HG02571 (cell line): Measurements from ENCODE around the gene DMBT1.

Experiments used
- ATAC-seq: cut with Tn5 transposase; IDR thresholded peaks from one replicate; pipeline ENCODE4 v1.9.1; 2021; ENCODE audit warnings: mild to moderate bottlenecking, moderate library complexity; ENCODE audit not compliant: unreplicated experiment

The DMBT1 gene

DNA sequence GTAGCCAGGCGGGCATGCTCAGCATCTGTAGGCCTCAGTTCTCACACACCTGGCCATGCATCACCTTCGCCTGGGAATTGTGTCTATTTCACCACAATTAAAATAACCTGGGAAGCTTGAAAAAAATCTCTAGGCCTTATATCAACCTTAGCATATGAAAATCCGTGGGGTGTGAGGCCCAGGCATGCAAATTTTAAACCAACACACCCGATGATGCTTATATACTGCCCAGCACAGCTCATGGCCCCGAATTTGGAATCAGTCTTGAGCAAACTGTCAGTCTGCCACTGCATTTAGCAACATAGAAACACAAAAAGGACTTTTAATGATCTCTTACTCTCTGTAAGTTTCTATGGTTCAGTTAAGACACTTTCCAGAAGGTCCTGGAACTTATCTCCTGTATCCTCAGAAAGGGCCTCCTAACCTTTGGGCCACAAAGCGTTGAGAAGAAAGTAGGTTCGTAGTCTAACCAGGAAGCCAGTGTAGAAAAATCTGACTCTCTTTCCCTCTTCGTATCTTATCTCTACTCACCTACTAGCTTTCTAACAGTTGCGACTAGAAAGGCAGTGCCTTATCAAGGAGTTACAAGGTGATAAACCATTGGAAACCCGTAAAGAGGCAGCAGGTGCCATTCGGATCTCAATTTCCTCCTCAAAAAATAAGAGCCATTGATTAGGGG, 12.0 kb upstream of the DMBT1 start:
- no peak for ATAC-seq

DNA sequence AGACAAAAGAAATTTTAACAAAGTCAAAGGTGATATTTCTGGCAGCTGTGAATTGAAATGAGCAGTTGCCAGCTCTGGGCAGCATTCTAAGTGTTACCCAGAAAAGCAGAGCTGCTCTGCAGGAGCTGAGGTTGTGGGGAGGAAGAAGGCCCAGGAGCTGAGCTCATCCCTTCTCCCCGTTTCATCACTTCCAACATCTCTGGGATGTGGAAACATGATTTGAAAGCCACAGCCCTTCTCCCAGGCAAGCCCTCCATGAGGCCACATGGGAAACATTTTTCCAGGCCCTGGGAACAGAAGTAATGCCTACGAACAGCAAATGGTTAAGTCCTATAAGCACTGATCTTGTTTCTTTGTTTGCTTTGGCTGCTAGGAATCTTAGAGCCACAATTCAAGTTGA, 10.9 kb upstream of the DMBT1 start:
- no peak for ATAC-seq

DNA sequence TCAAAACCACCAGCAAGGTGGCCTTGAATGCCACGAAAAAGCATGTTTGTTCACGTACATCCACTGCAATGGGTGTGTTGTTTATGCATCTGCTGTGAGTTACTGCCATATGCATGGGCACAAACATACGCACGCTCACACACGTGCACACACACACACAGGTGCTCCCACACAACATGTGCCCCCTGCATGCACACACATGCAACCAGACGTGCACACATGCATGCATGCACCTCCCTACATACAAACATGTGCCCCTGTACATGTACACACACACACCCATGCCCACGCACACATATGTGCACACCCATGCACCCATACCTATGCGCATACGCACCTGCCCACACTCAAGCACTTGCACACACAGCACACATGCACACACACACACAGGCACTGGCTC, 10.1 kb upstream of the DMBT1 start:
- no peak for ATAC-seq

DNA sequence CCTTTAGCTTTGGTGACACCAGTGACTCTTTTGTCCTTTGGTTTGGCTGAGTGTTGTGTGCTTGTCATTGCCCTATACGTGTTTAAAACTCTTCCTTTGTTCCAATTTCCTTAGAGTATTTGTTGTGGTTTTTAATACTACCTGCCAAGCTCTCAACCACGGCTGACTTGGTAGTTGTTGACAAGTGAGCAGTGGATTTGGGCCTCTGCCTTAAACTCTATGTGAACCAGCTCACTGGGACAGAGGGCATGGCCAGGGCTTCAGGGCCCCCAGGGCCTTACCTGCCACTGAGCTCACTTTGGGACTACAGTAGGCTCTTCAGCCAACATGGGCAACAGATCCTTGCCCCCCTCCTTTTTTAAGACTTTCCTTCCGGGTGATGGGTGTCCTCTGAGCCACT, 9.6 kb upstream of the DMBT1 start:
- no peak for ATAC-seq

DNA sequence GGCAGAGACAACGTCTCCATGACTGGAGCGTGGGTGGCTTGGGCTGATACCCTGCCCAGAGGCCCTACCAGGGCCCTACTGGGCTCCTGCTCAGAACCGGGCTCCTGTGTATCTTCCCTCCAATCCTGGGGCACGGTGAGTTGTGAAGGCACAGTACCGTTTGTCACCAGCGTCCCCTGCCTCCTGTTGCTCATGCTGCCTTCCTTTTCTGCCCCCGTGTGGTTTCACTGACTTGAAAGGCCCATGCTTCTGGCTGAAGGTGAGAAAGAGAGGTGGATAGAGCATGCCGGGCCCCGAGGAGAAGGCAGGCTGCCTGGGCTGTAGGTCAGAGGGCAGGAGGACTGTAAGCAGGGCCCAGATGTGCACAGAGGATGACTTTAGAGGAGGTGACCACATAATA, 9.1 kb upstream of the DMBT1 start:
- ATAC-seq = no peak

DNA sequence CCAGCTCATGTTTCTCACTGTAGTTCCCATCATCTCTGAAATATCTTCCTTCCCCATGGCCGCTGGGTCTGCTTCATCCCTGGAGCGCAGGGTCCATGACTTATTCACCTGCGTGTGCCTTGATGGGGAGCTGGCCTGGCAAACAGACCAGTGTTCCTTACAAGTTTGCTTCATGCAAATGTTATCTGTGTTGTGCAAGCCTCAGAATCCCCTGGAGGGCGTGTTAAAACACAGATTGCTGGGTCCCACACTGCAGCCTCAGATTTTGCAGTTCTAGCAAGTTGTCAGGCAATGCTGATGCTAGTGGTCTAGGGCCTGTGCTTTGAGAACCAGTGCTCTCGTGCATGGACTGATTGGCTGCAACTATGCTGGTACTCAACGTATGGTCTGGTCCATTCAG, 7.2 kb upstream of the DMBT1 start:
- no peak for ATAC-seq

DNA sequence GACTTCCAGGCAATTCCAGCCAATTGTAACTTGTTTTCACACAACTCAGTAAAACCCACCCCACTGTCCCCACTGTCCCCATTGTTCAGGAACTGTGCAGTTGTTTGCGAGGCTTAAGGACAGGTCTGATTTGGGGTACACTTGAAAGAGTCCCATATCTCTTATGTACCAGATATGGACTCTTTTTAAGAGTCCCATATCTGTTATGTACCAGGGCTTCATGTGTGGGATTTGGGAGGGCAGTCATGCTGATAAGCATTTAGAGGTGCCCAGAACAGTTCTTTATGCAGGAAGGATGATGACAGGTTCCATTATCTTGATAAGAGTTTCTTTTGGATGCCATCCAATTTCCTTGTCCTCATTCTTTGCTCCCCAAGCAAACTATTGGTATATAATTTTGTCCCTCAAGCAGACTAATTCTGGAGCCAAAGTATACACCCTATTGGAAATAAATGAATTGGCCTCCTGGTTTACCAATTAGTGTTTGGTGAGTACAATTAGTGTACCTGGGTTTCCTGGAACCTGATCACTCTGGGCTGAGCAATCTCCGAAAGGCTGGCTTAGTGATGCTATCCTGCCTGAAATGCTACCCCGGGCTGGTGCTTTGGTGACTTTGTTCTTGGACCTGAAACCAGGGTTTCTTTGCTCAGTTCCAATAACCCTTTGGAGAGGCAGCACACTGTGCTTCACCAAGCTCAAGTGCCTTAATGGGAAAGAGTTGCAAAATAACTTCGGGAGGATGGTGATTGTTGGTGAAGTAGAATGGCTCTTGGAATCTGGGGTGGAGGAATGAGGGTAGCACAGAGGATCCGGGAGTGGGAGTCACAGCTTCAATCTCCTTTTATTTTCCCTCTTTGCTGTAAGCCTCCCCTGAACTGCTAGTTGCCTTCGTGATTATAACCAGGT, 6.2 kb upstream of the DMBT1 start:
- no peak for ATAC-seq

DNA sequence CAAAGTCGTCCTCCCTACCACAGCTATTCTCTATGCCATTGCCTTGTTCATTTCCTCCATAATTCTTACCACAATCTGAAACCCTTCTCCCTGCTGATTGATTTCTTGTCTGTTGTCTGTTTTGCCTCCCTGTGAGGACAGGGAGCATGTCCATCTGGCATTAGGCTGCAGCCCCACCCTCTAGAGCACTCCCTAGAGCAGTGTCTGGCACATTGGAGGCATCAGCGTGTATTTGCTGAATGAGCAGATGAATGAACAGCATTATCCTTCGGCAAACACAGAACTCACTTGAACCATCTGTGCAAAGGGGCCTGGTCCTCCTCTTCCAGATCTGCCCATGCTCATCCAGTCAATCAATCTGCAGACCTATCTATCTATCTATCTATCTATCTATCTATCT, 5.1 kb upstream of the DMBT1 start:
- ATAC-seq = no peak

DNA sequence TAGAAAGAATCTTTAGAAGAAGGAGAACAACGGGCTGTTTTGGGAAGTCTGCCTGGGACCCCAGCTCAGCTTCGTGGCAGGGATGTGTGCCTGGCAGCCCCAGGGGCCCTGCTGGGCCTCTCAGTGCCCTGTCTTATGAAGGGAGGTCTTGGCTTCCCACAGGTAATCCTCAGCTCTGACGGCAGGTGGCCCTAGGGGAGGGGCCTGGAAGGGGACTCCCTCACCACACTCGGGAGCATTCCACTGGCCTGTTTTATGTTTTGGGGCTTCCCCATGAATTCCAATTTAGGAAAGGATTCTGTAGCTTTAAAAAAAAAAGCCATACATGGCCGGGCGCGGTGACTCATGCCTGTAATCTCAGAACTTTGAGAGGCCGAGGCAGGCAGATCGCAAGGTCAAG, 3.0 kb upstream of the DMBT1 start:
- no peak for ATAC-seq

DNA sequence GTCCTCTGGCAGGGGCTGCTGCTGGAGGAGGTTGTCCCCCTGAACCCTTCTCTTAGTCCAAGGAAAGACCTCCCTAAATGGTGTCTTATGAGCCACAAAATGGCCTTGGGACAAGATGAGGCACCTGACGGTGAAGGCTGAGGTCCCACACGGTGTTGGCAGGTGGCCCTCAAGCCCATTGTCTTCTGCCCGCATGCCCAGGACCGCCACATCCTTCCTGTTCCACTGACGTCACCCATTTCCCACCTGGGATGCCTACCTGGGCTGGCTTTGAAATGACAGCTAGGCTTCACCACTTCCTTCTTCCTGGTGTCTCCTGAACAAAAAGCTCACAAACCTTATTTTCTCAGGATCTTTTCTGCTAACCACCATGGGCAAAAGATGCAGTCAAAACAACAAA, 2.1 kb upstream of the DMBT1 start:
- no peak for ATAC-seq

DNA sequence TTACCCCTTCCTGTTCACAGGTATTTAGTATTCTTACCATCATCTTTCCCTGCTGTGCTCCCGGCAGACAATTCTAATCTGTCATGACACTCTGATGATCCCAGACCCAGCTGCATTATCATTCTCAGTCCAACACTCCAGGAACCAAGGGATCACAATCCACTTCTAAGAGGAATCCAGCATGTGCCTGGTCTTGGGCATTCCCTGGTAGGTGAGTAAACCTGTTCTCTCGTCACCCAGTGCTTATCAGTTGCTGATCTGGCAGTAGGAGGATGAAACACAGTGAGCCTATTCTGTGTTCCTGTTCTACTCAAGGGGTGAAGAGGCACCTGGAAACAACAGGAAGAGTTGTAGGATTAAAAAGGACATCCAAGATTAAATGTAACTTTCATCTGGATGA, 1.3 kb upstream of the DMBT1 start:
- ATAC-seq = no peak

DNA sequence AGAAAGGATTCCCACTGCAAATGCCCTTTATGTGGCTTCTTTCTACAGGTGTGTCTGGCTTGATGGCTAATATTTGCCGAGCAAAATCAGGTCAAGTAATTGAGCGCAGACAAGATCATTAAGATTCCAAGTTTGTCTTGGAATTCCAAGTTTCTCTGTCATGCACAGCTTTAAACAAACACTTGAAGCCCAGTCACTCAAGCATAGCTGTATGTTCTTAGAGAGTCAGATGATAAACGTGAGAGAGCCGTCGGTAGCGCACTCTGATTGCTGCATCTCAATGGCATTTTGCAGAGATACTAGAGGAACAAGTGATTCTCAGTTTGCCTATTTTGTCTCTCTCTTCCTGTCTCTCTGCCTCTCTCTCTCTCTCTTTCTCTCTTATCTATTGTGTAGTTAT, 658 bp downstream of the DMBT1 start:
- no peak for ATAC-seq

DNA sequence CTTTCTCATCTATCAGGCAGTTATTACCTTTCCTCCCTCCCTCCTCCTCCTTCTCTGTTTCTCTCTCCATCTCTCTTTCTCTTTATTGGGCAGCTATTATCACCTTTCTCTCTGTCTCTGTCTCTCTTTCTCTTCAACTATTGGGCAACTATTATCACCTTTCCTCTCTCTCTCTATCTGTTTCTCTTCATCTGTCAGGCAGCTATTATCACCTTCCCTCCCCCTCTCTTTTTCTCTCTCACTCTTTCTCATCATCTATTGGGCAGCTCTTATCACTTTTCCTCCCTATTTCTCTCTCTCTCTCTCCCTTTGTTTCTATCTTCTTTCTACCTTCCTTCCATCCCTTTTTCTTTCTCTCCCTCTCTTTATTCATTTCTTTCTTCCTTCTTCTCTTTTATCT, 1.2 kb downstream of the DMBT1 start:
- no peak for ATAC-seq

DNA sequence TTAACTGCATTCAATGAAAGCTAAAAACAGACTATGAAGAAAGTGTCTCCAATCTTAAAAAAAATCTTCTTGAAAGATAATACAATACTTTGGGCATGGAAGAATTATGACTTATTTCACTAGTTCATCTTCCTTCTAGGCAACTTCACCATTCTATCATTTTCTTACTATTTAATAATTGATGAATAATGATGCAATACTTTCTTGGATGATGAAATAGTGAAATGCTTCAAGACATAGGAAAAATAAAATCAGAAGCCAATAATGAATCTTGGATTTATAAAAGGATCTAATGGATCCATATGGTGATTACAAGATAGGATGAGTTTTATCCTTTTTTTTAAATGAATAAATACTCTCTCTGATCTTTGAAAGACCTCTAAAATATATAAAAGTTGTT, 4.4 kb downstream of the DMBT1 start:
- ATAC-seq = no peak

DNA sequence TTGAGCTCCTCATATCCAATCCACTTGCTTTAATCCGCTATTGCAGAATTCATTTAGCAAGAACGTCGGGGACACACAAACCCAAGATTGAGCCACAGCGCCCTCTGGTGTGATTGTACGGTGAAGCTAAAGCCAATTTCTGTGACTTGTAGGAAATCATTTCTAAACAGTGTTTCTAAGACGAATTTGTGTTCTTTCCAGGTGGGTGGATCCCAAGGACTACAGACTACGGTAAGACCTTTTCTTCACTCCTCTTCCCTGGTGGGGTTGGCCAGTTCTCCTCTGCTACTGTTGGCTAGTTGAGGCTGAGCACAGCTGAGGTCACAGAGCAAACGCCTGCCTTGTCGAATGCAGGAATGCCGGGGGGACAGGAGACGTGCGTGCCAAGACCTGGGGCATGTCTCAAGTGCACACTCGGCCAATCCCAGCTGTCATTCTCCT, 5.2 kb downstream of the DMBT1 start:
- no peak for ATAC-seq

DNA sequence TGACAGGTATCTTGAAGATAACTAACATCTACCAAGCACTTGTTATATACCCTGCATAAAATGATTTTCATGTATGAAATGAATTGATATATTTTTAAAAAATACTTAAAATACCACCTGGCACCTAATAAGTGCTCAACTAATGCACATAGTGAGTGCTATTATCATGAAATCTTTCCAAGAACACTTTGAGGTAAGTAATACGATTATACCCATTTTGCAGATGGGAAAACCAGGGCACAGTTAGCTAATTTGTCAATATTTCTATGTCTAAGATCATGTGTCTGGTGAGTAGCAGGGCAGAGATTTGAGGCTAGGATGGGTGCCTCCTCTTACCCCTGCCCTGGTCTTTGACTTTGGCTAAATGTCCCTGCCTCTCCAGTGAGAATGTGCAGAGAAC, 6.1 kb downstream of the DMBT1 start:
- ATAC-seq = no peak

DNA sequence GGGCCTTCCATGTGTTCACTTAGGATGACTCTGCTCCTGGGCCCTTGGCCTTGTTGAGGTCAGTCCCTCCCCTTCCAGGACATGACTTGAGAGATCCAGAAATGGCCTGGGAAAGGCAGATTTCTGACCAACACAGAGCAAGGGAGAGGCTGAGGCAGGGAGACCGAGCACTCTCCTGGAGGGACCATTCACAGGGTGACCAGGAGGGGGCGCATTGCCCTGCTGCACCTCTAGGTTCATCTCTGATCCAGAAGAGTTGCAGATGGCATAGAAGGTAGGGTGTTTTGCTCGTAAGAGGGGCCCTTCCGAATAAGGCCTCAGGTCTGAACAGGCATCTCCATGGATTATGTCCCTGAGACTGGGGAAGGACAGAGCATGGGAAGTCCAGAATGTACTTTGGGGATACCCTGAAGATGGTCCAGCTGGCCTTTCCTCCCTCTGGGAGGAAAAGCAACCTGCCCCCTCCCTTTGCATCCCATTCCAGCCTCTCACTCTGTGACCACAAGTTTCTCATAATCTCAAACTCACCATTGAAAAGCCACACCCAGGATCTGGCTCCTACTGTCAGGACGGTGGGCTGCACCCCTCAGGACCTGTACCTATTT, 6.6 kb downstream of the DMBT1 start:
- ATAC-seq = no peak

DNA sequence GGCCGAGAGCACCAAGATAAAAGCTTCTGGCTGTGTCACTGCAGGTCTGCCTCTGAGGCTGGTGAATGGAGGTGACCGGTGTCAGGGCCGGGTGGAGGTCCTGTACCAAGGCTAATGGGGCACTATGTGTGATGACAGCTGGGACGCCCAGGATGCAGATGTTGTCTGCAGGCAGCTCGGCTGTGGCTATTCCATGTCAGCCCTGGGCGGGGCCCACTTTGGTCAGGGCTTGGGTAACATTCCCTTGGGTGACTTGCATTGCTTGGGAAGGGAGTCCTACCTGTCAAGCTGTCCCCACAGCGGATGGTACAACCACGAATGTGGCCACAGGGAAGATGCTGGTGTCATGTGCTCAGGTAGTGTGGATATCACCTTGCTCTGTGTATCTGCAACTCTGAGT, 8.0 kb downstream of the DMBT1 start:
- ATAC-seq = no peak

DNA sequence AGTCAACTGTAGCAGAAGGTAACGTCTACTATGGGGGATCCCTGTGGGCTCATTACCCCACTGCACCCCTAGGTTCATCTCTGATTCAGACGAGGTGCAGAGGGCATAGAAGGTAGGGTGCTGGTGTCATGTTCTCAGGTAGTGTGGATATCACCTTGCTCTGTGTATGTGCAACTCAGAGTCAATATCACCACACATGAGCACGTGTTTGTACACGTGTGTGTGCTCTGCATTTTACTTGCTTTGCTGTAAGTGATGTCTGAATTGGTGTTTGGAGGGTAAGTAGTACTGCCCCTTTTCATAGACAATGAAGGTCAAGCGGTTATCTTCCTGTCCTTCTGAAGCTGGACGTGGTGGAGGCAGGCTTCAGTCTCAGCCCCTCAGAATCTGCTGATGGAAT, 10.4 kb downstream of the DMBT1 start:
- no peak for ATAC-seq

DNA sequence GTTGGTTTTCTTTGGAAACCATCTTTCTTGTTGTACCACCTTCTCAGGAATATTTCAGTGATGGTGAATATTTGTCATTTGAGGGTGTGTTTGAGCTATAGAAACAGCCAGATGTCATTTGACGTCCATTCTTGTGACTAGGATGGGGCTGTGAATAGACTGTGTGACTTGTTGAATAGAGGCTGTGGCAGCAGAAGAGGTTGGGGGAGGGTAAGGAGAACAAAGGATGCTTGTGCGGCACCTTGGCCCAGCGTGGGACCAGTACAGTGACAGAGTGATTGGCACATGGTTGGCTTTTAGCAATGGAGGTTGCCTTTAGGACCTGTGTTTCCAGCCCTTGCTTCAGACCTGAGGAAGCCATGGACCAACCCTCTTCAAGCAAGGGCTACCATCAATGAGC, 11.3 kb downstream of the DMBT1 start:
- ATAC-seq = no peak

DNA sequence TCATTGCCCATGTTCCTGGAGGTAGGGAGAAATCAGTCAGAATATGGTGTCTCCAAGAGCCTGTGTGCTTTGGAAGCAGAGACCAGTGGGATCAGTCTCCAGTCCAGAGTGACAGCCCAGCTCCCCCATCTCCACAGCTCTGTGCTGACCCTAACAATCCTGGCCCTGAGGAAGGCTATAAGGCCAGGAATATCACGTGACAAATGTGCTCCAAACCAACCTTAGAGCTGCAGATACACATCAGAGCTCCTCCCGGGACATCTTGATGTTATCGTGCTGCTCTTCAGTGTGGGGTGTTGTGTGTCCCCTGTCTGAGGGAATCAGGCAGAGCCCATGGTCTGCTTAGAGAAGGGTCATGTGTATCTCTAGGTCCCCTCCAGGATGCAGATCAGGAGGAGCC, 15.2 kb downstream of the DMBT1 start:
- no peak for ATAC-seq

DNA sequence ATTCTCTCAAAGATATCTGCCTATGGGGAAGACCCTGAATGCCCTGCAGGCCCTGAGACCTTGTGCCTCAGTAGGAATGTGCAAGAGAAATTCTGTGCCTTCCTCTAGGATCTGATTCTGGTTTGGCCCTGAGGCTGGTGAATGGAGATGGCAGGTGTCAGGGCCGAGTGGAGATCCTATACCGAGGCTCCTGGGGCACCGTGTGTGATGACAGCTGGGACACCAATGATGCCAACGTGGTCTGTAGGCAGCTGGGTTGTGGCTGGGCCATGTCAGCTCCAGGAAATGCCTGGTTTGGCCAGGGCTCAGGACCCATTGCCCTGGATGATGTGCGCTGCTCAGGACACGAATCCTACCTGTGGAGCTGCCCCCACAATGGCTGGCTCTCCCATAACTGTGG, 15.7 kb downstream of the DMBT1 start:
- no peak for ATAC-seq
